WTC11 (cell line): ENCODE results near the gene EOLA1.
"Not testable (repeated sequence)": the region's sequence is repeated elsewhere in the genome, so short reads cannot be mapped to it uniquely, and the experiment has no call there.

Source experiments
- ARID4B ChIP-seq: sonication (generic); formaldehyde crosslinking; IDR thresholded peaks from 2 replicates; pipeline ENCODE4 v1.8.0; 2023; ENCODE audit warnings: missing genetic modification reagents, mild to moderate bottlenecking, borderline replicate concordance
- FOXJ3 ChIP-seq: sonication (generic); formaldehyde crosslinking; IDR thresholded peaks from 2 replicates; pipeline ENCODE4 v1.9.0; 2021; ENCODE audit warnings: missing genetic modification reagents, mild to moderate bottlenecking, borderline replicate concordance
- JUN ChIP-seq: sonication (generic); formaldehyde crosslinking; IDR thresholded peaks from 2 replicates; pipeline ENCODE4 v1.8.0; 2023; ENCODE audit warnings: mild to moderate bottlenecking, missing genetic modification reagents
- MYBL2 ChIP-seq: sonication (generic); formaldehyde crosslinking; IDR thresholded peaks from 2 replicates; pipeline ENCODE4 v1.8.1; 2023; ENCODE audit warnings: mild to moderate bottlenecking, moderate library complexity, missing genetic modification reagents
- USF1 ChIP-seq: sonication (generic); formaldehyde crosslinking; IDR thresholded peaks from 2 replicates; pipeline ENCODE4 v1.8.0; 2022; ENCODE audit warnings: mild to moderate bottlenecking, missing genetic modification reagents
- USF2 ChIP-seq: sonication (generic); formaldehyde crosslinking; IDR thresholded peaks from 2 replicates; pipeline ENCODE4 v1.8.1; 2023; ENCODE audit warnings: mild to moderate bottlenecking, missing genetic modification reagents, moderate library complexity
- ZNF263 ChIP-seq: sonication (generic); formaldehyde crosslinking; IDR thresholded peaks from 2 replicates; pipeline ENCODE4 v1.8.1; 2022; ENCODE audit warnings: low read depth, mild to moderate bottlenecking, moderate library complexity, missing genetic modification reagents
- TF ChIP-seq, protein P1 (sequence below): fragments of 200-600 bp; IDR thresholded peaks from 2 replicates; pipeline ENCODE4 v1.8.0; 2022; ENCODE audit warnings: antibody characterized with exemption
- TF ChIP-seq, protein P2 (sequence below): sonication (generic); formaldehyde crosslinking; IDR thresholded peaks from 2 replicates; pipeline ENCODE4 v1.8.1; 2023; ENCODE audit warnings: mild to moderate bottlenecking, missing genetic modification reagents, borderline replicate concordance
- TF ChIP-seq, protein P3 (sequence below): sonication (generic); formaldehyde crosslinking; IDR thresholded peaks from 2 replicates; pipeline ENCODE4 v1.8.0; 2022; ENCODE audit warnings: mild to moderate bottlenecking, missing genetic modification reagents
- TF ChIP-seq, protein P4 (sequence below): sonication (generic); formaldehyde crosslinking; conservative IDR thresholded peaks from 2 replicates; pipeline ENCODE4 v1.8.1; 2023; ENCODE audit warnings: mild to moderate bottlenecking, low read depth, missing genetic modification reagents, moderate library complexity
- TF ChIP-seq, protein P5 (sequence below): sonication (generic); formaldehyde crosslinking; conservative IDR thresholded peaks from 2 replicates; pipeline ENCODE4 v1.8.1; 2022; ENCODE audit warnings: mild to moderate bottlenecking, missing genetic modification reagents
- TF ChIP-seq, protein P6 (sequence below): sonication (generic); formaldehyde crosslinking; IDR thresholded peaks from 2 replicates; pipeline ENCODE4 v1.8.1; 2022; ENCODE audit warnings: low read depth, missing genetic modification reagents, borderline replicate concordance

DNA sequence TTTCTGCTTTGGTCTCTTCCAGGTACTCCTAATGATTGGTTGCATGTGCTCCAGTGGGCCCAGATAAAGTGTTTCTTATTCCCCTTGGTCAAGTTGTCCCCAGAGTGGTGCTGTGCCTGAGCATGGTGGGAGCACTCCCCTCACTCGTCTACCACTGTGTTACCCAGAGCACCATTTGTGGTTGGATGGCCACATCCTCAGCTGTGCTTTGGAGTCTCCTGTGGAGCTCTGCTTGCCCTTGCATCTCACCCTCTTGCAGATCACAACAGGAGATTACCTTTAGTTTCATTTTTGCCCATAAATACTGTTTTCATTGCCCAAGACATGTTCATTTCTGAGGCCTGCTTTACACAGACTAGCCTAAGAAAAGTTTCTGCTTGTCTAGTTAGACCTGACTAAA lies 9.6 kb downstream of the EOLA1 start:
- not testable (repeated sequence) for TF ChIP-seq ZNF263 (CRISPR knock-in tag); USF1 (CRISPR knock-in tag); FOXJ3 (CRISPR knock-in tag); ARID4B (CRISPR knock-in tag); JUN; MYBL2 (CRISPR knock-in tag); USF2 (CRISPR knock-in tag)
- TF ChIP-seq, protein P1, sequence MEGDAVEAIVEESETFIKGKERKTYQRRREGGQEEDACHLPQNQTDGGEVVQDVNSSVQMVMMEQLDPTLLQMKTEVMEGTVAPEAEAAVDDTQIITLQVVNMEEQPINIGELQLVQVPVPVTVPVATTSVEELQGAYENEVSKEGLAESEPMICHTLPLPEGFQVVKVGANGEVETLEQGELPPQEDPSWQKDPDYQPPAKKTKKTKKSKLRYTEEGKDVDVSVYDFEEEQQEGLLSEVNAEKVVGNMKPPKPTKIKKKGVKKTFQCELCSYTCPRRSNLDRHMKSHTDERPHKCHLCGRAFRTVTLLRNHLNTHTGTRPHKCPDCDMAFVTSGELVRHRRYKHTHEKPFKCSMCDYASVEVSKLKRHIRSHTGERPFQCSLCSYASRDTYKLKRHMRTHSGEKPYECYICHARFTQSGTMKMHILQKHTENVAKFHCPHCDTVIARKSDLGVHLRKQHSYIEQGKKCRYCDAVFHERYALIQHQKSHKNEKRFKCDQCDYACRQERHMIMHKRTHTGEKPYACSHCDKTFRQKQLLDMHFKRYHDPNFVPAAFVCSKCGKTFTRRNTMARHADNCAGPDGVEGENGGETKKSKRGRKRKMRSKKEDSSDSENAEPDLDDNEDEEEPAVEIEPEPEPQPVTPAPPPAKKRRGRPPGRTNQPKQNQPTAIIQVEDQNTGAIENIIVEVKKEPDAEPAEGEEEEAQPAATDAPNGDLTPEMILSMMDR, result not testable (repeated sequence)
- TF ChIP-seq, protein P2, sequence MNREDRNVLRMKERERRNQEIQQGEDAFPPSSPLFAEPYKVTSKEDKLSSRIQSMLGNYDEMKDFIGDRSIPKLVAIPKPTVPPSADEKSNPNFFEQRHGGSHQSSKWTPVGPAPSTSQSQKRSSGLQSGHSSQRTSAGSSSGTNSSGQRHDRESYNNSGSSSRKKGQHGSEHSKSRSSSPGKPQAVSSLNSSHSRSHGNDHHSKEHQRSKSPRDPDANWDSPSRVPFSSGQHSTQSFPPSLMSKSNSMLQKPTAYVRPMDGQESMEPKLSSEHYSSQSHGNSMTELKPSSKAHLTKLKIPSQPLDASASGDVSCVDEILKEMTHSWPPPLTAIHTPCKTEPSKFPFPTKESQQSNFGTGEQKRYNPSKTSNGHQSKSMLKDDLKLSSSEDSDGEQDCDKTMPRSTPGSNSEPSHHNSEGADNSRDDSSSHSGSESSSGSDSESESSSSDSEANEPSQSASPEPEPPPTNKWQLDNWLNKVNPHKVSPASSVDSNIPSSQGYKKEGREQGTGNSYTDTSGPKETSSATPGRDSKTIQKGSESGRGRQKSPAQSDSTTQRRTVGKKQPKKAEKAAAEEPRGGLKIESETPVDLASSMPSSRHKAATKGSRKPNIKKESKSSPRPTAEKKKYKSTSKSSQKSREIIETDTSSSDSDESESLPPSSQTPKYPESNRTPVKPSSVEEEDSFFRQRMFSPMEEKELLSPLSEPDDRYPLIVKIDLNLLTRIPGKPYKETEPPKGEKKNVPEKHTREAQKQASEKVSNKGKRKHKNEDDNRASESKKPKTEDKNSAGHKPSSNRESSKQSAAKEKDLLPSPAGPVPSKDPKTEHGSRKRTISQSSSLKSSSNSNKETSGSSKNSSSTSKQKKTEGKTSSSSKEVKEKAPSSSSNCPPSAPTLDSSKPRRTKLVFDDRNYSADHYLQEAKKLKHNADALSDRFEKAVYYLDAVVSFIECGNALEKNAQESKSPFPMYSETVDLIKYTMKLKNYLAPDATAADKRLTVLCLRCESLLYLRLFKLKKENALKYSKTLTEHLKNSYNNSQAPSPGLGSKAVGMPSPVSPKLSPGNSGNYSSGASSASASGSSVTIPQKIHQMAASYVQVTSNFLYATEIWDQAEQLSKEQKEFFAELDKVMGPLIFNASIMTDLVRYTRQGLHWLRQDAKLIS (CRISPR knock-in tag), result not testable (repeated sequence)
- TF ChIP-seq, protein P3, sequence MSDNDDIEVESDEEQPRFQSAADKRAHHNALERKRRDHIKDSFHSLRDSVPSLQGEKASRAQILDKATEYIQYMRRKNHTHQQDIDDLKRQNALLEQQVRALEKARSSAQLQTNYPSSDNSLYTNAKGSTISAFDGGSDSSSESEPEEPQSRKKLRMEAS, result not testable (repeated sequence)
- TF ChIP-seq, protein P4, sequence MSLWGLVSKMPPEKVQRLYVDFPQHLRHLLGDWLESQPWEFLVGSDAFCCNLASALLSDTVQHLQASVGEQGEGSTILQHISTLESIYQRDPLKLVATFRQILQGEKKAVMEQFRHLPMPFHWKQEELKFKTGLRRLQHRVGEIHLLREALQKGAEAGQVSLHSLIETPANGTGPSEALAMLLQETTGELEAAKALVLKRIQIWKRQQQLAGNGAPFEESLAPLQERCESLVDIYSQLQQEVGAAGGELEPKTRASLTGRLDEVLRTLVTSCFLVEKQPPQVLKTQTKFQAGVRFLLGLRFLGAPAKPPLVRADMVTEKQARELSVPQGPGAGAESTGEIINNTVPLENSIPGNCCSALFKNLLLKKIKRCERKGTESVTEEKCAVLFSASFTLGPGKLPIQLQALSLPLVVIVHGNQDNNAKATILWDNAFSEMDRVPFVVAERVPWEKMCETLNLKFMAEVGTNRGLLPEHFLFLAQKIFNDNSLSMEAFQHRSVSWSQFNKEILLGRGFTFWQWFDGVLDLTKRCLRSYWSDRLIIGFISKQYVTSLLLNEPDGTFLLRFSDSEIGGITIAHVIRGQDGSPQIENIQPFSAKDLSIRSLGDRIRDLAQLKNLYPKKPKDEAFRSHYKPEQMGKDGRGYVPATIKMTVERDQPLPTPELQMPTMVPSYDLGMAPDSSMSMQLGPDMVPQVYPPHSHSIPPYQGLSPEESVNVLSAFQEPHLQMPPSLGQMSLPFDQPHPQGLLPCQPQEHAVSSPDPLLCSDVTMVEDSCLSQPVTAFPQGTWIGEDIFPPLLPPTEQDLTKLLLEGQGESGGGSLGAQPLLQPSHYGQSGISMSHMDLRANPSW (CRISPR knock-in tag), result not testable (repeated sequence)
- TF ChIP-seq, protein P5, sequence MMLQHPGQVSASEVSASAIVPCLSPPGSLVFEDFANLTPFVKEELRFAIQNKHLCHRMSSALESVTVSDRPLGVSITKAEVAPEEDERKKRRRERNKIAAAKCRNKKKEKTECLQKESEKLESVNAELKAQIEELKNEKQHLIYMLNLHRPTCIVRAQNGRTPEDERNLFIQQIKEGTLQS (CRISPR knock-in tag), result not testable (repeated sequence)
- TF ChIP-seq, protein P6, sequence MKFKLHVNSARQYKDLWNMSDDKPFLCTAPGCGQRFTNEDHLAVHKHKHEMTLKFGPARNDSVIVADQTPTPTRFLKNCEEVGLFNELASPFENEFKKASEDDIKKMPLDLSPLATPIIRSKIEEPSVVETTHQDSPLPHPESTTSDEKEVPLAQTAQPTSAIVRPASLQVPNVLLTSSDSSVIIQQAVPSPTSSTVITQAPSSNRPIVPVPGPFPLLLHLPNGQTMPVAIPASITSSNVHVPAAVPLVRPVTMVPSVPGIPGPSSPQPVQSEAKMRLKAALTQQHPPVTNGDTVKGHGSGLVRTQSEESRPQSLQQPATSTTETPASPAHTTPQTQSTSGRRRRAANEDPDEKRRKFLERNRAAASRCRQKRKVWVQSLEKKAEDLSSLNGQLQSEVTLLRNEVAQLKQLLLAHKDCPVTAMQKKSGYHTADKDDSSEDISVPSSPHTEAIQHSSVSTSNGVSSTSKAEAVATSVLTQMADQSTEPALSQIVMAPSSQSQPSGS (CRISPR knock-in tag), result not testable (repeated sequence)
